GM19351 (cell line): ENCODE measurements around the gene NUDT8.
"Not testable (repeated sequence)": the region's sequence is repeated elsewhere in the genome, so short reads cannot be mapped to it uniquely, and the experiment has no call there.

Source experiments
- ATAC-seq: cut with Tn5 transposase; IDR thresholded peaks from one replicate; pipeline ENCODE4 v1.9.1; 2021; ENCODE audit warnings: mild to moderate bottlenecking, moderate library complexity; ENCODE audit not compliant: unreplicated experiment

Gene NUDT8

GRCh38 chr11:67596753-67597300 is 32.9 kb downstream of the NUDT8 start:
- no peak for ATAC-seq

- no peak for ATAC-seq
Measured at GRCh38 chr11:67594480-67594879, 35.3 kb downstream of the NUDT8 start.

GRCh38 chr11:67593565-67593905 is 36.2 kb downstream of the NUDT8 start:
- no peak for ATAC-seq

- ATAC-seq = no peak
Measured at GRCh38 chr11:67592880-67593564, 36.7 kb downstream of the NUDT8 start.

GRCh38 chr11:67588899-67589415 is 40.8 kb downstream of the NUDT8 start:
- ATAC-seq = not testable (repeated sequence)

- ATAC-seq = peak; percentile 28
Measured at GRCh38 chr11:67588136-67588503, 41.6 kb downstream of the NUDT8 start.

GRCh38 chr11:67586568-67587250 is 43.0 kb downstream of the NUDT8 start:
- no peak for ATAC-seq

GRCh38 chr11:67585911-67586310 is 43.8 kb downstream of the NUDT8 start:
- no peak for ATAC-seq

GRCh38 chr11:67584881-67585873 is 44.6 kb downstream of the NUDT8 start:
- ATAC-seq = no peak

- ATAC-seq = no peak
Measured at GRCh38 chr11:67584205-67584880, 45.4 kb downstream of the NUDT8 start.

- peak; percentile 55 for ATAC-seq
Measured at GRCh38 chr11:67583247-67584204, 46.2 kb downstream of the NUDT8 start, which contains the start of gene GSTP1. GSTP1 (plus strand) TSS chr11:67583812; CDS start chr11:67583844, 32 bp downstream.

- ATAC-seq = no peak
Measured at GRCh38 chr11:67582011-67582410, 47.7 kb downstream of the NUDT8 start.

- no peak for ATAC-seq
Measured at GRCh38 chr11:67581469-67581868, 48.3 kb downstream of the NUDT8 start.

- ATAC-seq = no peak
Measured at GRCh38 chr11:67577951-67578350, 51.8 kb downstream of the NUDT8 start.
